ENCODE measurements around the gene TRIM44. TPM values are rescaled to one million over a fixed set of nuclear protein-coding genes. Genes with fewer than 3 reads are reported as not detected.
"Not testable (repeated sequence)": the region's sequence is repeated elsewhere in the genome, so short reads cannot be mapped to it uniquely, and the experiment has no call there.

TRIM44 gene
- total RNA-seq, 2 donors from 2014 or later, result 17.5 to 34.9 TPM

DNA sequence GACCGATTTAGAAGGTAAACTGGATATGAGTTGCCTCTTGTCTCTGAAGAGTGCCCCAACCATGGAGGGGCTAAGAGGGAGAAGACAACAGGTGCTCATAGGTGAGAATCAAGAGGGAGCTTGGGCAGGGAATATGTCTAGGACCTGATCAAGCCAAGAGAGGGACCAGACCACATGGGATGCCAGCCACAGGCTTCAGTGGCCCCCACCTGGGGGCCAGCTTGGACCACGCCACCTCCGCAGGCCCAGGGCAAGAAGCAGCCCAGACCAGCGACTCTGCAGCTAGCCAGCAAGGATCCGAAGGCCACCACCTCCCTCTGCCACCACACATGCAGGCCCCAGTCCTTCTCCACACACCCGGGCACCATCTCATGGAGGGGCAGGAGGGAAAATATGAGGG is 188.8 kb downstream of the TRIM44 start:
- H3K36me3 Mint-ChIP-seq, result no peaks in the 10 kb centered on the region
- DNase-seq (ENCODE audit: low spot score in 2 of 2) (no peak), ATAC-seq (no peak)
- no peak overlapping the region for H3K27ac Mint-ChIP-seq
- no peaks in the 10 kb centered on the region for H3K9me3 Mint-ChIP-seq

- no peak overlapping the region for H3K27ac Mint-ChIP-seq
- no peaks in the 10 kb centered on the region for H3K36me3 Mint-ChIP-seq
- no peaks in the 10 kb centered on the region for H3K9me3 Mint-ChIP-seq
- no peak for DNase-seq (ENCODE audit: low spot score in 2 of 2)
- ATAC-seq, result no peak
Observed at GRCh38 chr11:35852056-35852455, 189.5 kb downstream of the TRIM44 start.

DNA sequence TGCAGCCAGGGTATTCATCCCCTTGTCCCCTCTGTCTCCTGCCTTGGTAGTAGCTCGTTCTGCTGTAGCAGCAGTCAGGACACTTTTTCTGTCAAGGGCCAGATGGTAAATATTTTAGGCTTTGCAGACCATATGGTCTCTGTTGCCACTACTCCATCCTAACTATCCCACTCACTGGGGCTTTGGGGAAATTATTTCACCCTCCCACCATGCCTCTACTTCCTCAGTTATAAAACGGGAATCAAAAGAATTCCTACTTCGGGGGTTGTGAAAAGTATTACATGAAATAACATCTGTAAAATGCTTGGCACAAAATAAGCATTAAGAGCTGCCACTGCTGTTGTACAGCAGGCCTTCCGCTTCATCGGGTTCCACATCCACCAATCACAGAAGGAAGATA is 191.4 kb downstream of the TRIM44 start:
- H3K36me3 Mint-ChIP-seq, result no peaks in the 10 kb centered on the region
- H3K27ac Mint-ChIP-seq, result no peak overlapping the region
- H3K9me3 Mint-ChIP-seq, result no peaks in the 10 kb centered on the region
- ATAC-seq, result no peak
- DNase-seq (ENCODE audit: low spot score in 2 of 2), result no peak

DNA sequence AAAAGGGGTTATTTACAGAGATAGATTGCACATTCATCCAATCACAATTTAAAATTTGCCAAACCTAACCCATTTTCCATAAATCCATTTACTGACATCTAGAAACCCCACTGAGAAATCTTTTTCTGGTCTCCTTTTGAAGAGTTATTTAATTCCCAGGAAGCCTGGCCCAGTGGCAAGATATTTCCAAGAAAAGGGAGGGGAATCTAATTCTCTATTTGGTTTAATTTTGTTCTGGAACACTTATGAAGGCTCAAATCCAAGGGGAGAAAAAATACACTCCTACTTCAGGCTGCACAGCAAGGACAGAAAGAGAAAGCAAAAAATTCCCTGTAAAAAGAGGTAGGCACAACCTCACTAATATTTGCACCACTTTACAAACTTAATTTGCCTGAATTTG is 193.1 kb downstream of the TRIM44 start:
- H3K9me3 Mint-ChIP-seq, result no peaks in the 10 kb centered on the region
- no peak for ATAC-seq
- DNase-seq (ENCODE audit: low spot score in 2 of 2), result no peak
- no peaks in the 10 kb centered on the region for H3K36me3 Mint-ChIP-seq
- no peak overlapping the region for H3K27ac Mint-ChIP-seq

DNA sequence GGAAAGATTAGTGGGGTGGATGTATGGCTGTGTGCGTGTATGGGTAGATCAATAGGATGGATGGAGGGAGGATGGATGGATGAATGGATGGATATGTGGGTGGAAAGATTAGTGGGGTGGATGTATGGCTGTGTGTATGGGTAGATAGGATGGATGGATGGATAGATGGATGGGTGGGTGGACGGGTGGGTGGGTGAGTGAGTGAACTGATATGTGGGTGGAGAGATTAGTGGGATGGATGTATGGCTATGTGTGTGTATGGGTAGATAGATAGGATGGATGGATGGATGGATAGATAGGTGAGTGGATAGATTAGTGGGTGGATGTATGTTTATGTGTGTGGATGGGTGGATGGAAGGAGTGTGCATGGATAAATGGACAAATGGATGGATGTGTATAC is 193.7 kb downstream of the TRIM44 start:
- Mint-ChIP-seq H3K36me3 (no peaks in the 10 kb centered on the region), H3K27ac (peak overlapping the region in 1 of 2 donors; percentile 8), H3K9me3 (no peaks in the 10 kb centered on the region)
- DNase-seq (ENCODE audit: low spot score in 2 of 2), result no peak
- no peak for ATAC-seq

GRCh38 chr11:35856756-35857155 is 194.2 kb downstream of the TRIM44 start:
- DNase-seq (ENCODE audit: low spot score in 2 of 2), result no peak
- Mint-ChIP-seq H3K36me3 (no peaks in the 10 kb centered on the region), H3K27ac (peak overlapping the region in 1 of 2 donors; percentile 8), H3K9me3 (no peaks in the 10 kb centered on the region)
- no peak for ATAC-seq

DNA sequence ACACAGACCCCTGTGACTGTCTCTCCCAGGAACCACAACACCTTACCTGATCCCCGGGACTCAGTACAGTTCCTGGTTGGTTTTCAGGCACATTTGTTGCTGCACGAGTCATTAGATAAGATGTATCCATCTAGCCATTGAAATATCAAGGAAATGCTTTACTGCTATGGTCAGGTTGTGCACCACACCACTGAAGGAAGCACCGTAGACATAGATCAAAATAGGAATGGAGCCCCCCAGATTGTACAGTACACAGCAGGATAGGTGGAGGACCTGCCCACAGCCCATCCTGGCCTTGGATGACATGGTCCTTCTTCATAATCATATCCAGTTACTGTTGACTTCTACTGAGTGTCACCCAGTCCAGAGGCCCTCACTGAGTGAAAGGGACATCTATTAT is 195.3 kb downstream of the TRIM44 start:
- H3K9me3 Mint-ChIP-seq, result no peaks in the 10 kb centered on the region
- no peaks in the 10 kb centered on the region for H3K36me3 Mint-ChIP-seq
- DNase-seq (ENCODE audit: low spot score in 2 of 2) (no peak), ATAC-seq (no peak)
- H3K27ac Mint-ChIP-seq, result no peak overlapping the region

GRCh38 chr11:35859301-35859700 is 196.7 kb downstream of the TRIM44 start:
- H3K9me3 Mint-ChIP-seq, result peaks cover 0 to 10% of the 10 kb centered on the region in 2 donors
- DNase-seq (ENCODE audit: low spot score in 2 of 2) (no peak), ATAC-seq (no peak)
- no peak overlapping the region for H3K27ac Mint-ChIP-seq
- H3K36me3 Mint-ChIP-seq, result no peaks in the 10 kb centered on the region

GRCh38 chr11:35860194-35860593 is 197.6 kb downstream of the TRIM44 start:
- H3K9me3 Mint-ChIP-seq; DNase-seq (ENCODE audit: low spot score in 2 of 2); ATAC-seq; H3K36me3 Mint-ChIP-seq; H3K27ac Mint-ChIP-seq: not testable (repeated sequence)

DNA sequence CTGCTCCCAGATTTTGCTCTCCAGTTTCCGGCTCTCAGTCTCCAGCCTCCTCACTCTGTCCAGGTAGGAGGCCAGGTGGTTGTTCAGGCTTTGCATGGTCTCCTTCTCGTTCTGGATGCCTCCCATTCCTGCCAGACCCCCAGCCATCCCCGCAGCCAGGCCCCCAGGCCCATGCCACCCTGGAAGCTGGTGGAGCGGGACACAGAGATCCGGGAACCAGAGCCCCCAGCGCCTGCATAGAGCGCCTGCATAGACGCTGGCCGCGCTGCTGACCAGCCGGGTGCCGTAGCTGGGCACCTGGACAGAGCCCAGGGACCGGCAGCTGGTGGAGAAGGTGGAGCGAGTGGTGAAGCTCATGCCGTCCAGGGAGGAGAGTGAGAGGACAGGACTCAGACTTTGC is 198.6 kb downstream of the TRIM44 start:
- ATAC-seq (no peak), DNase-seq (ENCODE audit: low spot score in 2 of 2) (no peak)
- Mint-ChIP-seq H3K36me3 (no peaks in the 10 kb centered on the region), H3K27ac (no peak overlapping the region), H3K9me3 (peaks cover 0 to 10% of the 10 kb centered on the region in 2 donors)

GRCh38 chr11:35862666-35863065 is 200.1 kb downstream of the TRIM44 start:
- no peak for ATAC-seq
- H3K27ac Mint-ChIP-seq, result no peak overlapping the region
- peaks cover 0 to 6% of the 10 kb centered on the region in 2 donors for H3K36me3 Mint-ChIP-seq
- DNase-seq (ENCODE audit: low spot score in 2 of 2), result no peak
- H3K9me3 Mint-ChIP-seq, result peaks cover 7 to 15% of the 10 kb centered on the region in 2 donors

DNA sequence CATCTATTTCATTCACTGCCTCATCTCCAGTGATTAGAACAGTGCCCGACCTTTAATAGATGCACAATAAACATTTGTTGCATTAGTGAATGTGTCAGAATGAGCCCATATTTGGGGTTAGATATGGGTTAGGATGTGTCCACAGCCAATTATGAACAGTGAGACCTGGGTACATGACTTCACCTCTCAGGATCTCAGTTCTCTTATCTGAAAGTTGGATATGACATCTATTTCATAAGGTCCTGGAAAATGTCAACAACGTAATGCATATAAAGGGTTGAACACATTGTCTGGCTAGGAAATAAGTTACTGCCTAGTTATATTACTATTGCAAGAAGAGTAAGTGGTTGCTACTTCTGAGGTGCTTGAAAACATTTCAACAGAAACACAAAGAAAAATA is 201.6 kb downstream of the TRIM44 start:
- Mint-ChIP-seq H3K36me3 (peaks cover 9 to 15% of the 10 kb centered on the region in 2 donors), H3K27ac (no peak overlapping the region)

GRCh38 chr11:35866601-35867000 is 204.0 kb downstream of the TRIM44 start:
- Mint-ChIP-seq H3K27ac (no peak overlapping the region), H3K36me3 (peaks cover 9 to 15% of the 10 kb centered on the region in 2 donors), H3K9me3 (peaks cover 19 to 25% of the 10 kb centered on the region in 2 donors)
- no peak for ATAC-seq
- no peak for DNase-seq (ENCODE audit: low spot score in 2 of 2)

More for the DNA sequence above, 201.6 kb downstream of the TRIM44 start:
- ATAC-seq (no peak), DNase-seq (ENCODE audit: low spot score in 2 of 2) (no peak)
- peaks cover 16 to 25% of the 10 kb centered on the region in 2 donors for H3K9me3 Mint-ChIP-seq

Other genes starting within 250 kb of the TRIM44 start
- gene SLC1A2, start 243.2 kb upstream of the TRIM44 start, total RNA-seq, result under 1 TPM in 1 of 2 donors, not detected in 1; 0.14 TPM
- not detected for gene PAMR1, start 137.2 kb upstream of the TRIM44 start, total RNA-seq
- under 1 TPM in 1 of 2 donors, not detected in 1; 0.91 TPM for gene FJX1, start 44.3 kb upstream of the TRIM44 start, total RNA-seq

Data from activated naive CD4-positive, alpha-beta T cell treated with anti-CD3 and anti-CD28 coated beads, Interleukin-2, amount 50 U/mL, for 72 hours (primary cell).